Activated naive CD8-positive, alpha-beta T cell (primary cell): ENCODE results near the gene INPP5A.

Experiments used
- H3K27ac Mint-ChIP-seq: one replicate; pipeline ENCODE4 v1.8.0; 2021; ENCODE audit warnings: mixed read lengths
- H3K27me3 Mint-ChIP-seq: one replicate; pipeline ENCODE4 v1.8.0; 2021; ENCODE audit warnings: mixed read lengths
- H3K36me3 Mint-ChIP-seq: one replicate; pipeline ENCODE4 v1.8.0; 2021; ENCODE audit warnings: mixed read lengths
- H3K4me1 Mint-ChIP-seq: one replicate; pipeline ENCODE4 v1.8.0; 2021; ENCODE audit warnings: low read depth, mixed read lengths
- H3K4me3 Mint-ChIP-seq: one replicate; pipeline ENCODE4 v1.8.0; 2021; ENCODE audit warnings: mild to moderate bottlenecking, mixed read lengths
- H3K9me3 Mint-ChIP-seq: one replicate; pipeline ENCODE4 v1.8.0; 2021; ENCODE audit warnings: low read depth, mixed read lengths

Gene INPP5A

GRCh38 chr10:132510174-132510611 is 27.4 kb upstream of the INPP5A start:
- H3K27ac Mint-ChIP-seq = no peak overlapping the region
- no peaks in the 10 kb centered on the region for H3K27me3 Mint-ChIP-seq
- no peaks in the 10 kb centered on the region for H3K9me3 Mint-ChIP-seq
- no peaks in the 10 kb centered on the region for H3K36me3 Mint-ChIP-seq
- no peaks in the 10 kb centered on the region for H3K4me1 Mint-ChIP-seq
- no peak overlapping the region for H3K4me3 Mint-ChIP-seq

GRCh38 chr10:132511121-132512051 is 26.2 kb upstream of the INPP5A start:
- H3K4me3 Mint-ChIP-seq = no peak overlapping the region
- no peaks in the 10 kb centered on the region for H3K27me3 Mint-ChIP-seq
- H3K36me3 Mint-ChIP-seq = no peaks in the 10 kb centered on the region
- H3K9me3 Mint-ChIP-seq = no peaks in the 10 kb centered on the region
- H3K27ac Mint-ChIP-seq = no peak overlapping the region
- no peaks in the 10 kb centered on the region for H3K4me1 Mint-ChIP-seq

- Mint-ChIP-seq H3K36me3 (no peaks in the 10 kb centered on the region), H3K27ac (no peak overlapping the region)
These were observed 25.5 kb upstream of the INPP5A start for GRCh38 chr10:132512052-132512442.

GRCh38 chr10:132512693-132513345 is 24.8 kb upstream of the INPP5A start:
- no peak overlapping the region for H3K4me3 Mint-ChIP-seq
- no peaks in the 10 kb centered on the region for H3K9me3 Mint-ChIP-seq
- no peaks in the 10 kb centered on the region for H3K27me3 Mint-ChIP-seq
- no peak overlapping the region for H3K27ac Mint-ChIP-seq
- H3K36me3 Mint-ChIP-seq = no peaks in the 10 kb centered on the region
- no peaks in the 10 kb centered on the region for H3K4me1 Mint-ChIP-seq

More at GRCh38 chr10:132512052-132512442, 25.5 kb upstream of the INPP5A start:
- Mint-ChIP-seq H3K4me3 (no peak overlapping the region), H3K9me3 (no peaks in the 10 kb centered on the region), H3K27me3 (no peaks in the 10 kb centered on the region), H3K4me1 (no peaks in the 10 kb centered on the region)

- no peaks in the 10 kb centered on the region for H3K36me3 Mint-ChIP-seq
- peaks cover 4% of the 10 kb centered on the region for H3K27me3 Mint-ChIP-seq
- H3K4me1 Mint-ChIP-seq = peaks cover 3% of the 10 kb centered on the region
- no peak overlapping the region for H3K27ac Mint-ChIP-seq
- H3K9me3 Mint-ChIP-seq = no peaks in the 10 kb centered on the region
- no peak overlapping the region for H3K4me3 Mint-ChIP-seq
These were observed 22.6 kb upstream of the INPP5A start for GRCh38 chr10:132514821-132515520.

GRCh38 chr10:132515811-132516726 is 21.5 kb upstream of the INPP5A start:
- peaks cover 4% of the 10 kb centered on the region for H3K27me3 Mint-ChIP-seq
- H3K36me3 Mint-ChIP-seq = no peaks in the 10 kb centered on the region
- no peaks in the 10 kb centered on the region for H3K9me3 Mint-ChIP-seq
- H3K4me1 Mint-ChIP-seq = peaks cover 3% of the 10 kb centered on the region
- H3K4me3 Mint-ChIP-seq = no peak overlapping the region
- H3K27ac Mint-ChIP-seq = no peak overlapping the region

- H3K9me3 Mint-ChIP-seq = no peaks in the 10 kb centered on the region
- peaks cover 4% of the 10 kb centered on the region for H3K27me3 Mint-ChIP-seq
These were observed 20.5 kb upstream of the INPP5A start for GRCh38 chr10:132516771-132517725.

GRCh38 chr10:132517951-132518521 is 19.6 kb upstream of the INPP5A start:
- Mint-ChIP-seq H3K36me3 (no peaks in the 10 kb centered on the region), H3K4me3 (no peak overlapping the region), H3K4me1 (peaks cover 3% of the 10 kb centered on the region), H3K27me3 (peaks cover 4% of the 10 kb centered on the region), H3K27ac (no peak overlapping the region), H3K9me3 (no peaks in the 10 kb centered on the region)

More at GRCh38 chr10:132516771-132517725, 20.5 kb upstream of the INPP5A start:
- Mint-ChIP-seq H3K4me1 (peaks cover 3% of the 10 kb centered on the region), H3K4me3 (no peak overlapping the region), H3K27ac (no peak overlapping the region), H3K36me3 (no peaks in the 10 kb centered on the region)

GRCh38 chr10:132518572-132519381 is 18.8 kb upstream of the INPP5A start:
- Mint-ChIP-seq H3K9me3 (no peaks in the 10 kb centered on the region), H3K4me3 (no peak overlapping the region), H3K27me3 (peaks cover 4% of the 10 kb centered on the region), H3K27ac (no peak overlapping the region), H3K4me1 (peaks cover 3% of the 10 kb centered on the region), H3K36me3 (no peaks in the 10 kb centered on the region)

- H3K27me3 Mint-ChIP-seq = peaks cover 7% of the 10 kb centered on the region
- no peaks in the 10 kb centered on the region for H3K36me3 Mint-ChIP-seq
- peaks cover 3% of the 10 kb centered on the region for H3K4me1 Mint-ChIP-seq
- H3K27ac Mint-ChIP-seq = no peak overlapping the region
- H3K4me3 Mint-ChIP-seq = no peak overlapping the region
- no peaks in the 10 kb centered on the region for H3K9me3 Mint-ChIP-seq
These were observed 18.0 kb upstream of the INPP5A start for GRCh38 chr10:132519382-132520176.

GRCh38 chr10:132520177-132520811 is 17.3 kb upstream of the INPP5A start:
- Mint-ChIP-seq H3K9me3 (no peaks in the 10 kb centered on the region), H3K36me3 (no peaks in the 10 kb centered on the region), H3K4me1 (peaks cover 3% of the 10 kb centered on the region), H3K27me3 (peaks cover 8% of the 10 kb centered on the region), H3K4me3 (no peak overlapping the region), H3K27ac (no peak overlapping the region)
